Right renal pelvis (tissue), 4 donors: ENCODE data around the gene ZNF513. TPM values are rescaled to one million over a fixed set of nuclear protein-coding genes. Genes with fewer than 3 reads are reported as not detected.
"Not testable (repeated sequence)": the region's sequence is repeated elsewhere in the genome, so short reads cannot be mapped to it uniquely, and the experiment has no call there.

Experiments used
- DNase-seq, 4 donors: peaks; one replicate each; pipeline ENCODE4 v3.0.0-alpha.2; 2013; ENCODE audit warnings: low read depth in 4 of 4, low spot score in 3 of 4, missing footprints in 1 of 4
- polyA plus RNA-seq, 4 donors: library from polyadenylated mRNA; unstranded; fragments of 120-200 nt; gene quantifications; one replicate each; pipeline ENCODE4 v1.2.1, GENCODE V29; 2013; ENCODE audit not compliant: insufficient read length in 4 of 4

Gene ZNF513
- polyA plus RNA-seq, 4 donors = 16.7 to 25.9 (median 18.4) TPM

- DNase-seq = no peak
Observed at GRCh38 chr2:27362678-27363420, 17.7 kb downstream of the ZNF513 start.

GRCh38 chr2:27356382-27357181 is 24.0 kb downstream of the ZNF513 start, which contains the start of gene GTF3C2:
Gene GTF3C2, minus strand, starts transcription at chr2:27356764. Its CDS starts 13,210 bp downstream, at chr2:27343554.
- peak; percentile 94 to 97 (median 96) for DNase-seq

GRCh38 chr2:27356056-27356381 is 24.5 kb downstream of the ZNF513 start:
- DNase-seq = peak in 1 of 4 donors; percentile 28

- DNase-seq = no peak
Observed at GRCh38 chr2:27354597-27354927, 26.0 kb downstream of the ZNF513 start.

- no peak for DNase-seq
Observed at GRCh38 chr2:27353762-27354596, 26.6 kb downstream of the ZNF513 start.

GRCh38 chr2:27353386-27353761 is 27.2 kb downstream of the ZNF513 start:
- DNase-seq = not testable (repeated sequence)

GRCh38 chr2:27351802-27352598 is 28.5 kb downstream of the ZNF513 start:
- DNase-seq = no peak

- DNase-seq = no peak
Observed at GRCh38 chr2:27350106-27350693, 30.3 kb downstream of the ZNF513 start.

GRCh38 chr2:27347641-27348040 is 32.9 kb downstream of the ZNF513 start:
- DNase-seq = no peak

GRCh38 chr2:27336173-27336572 is 44.4 kb downstream of the ZNF513 start:
- DNase-seq = no peak

GRCh38 chr2:27335311-27335710 is 45.2 kb downstream of the ZNF513 start:
- DNase-seq = no peak

Other genes starting within 250 kb of the ZNF513 start
- gene PREB, start 246.1 kb downstream of the ZNF513 start, polyA plus RNA-seq = 10 to 100 TPM; 46.4 to 56.9 (median 51.4) TPM
- gene PRR30, start 241.3 kb downstream of the ZNF513 start, polyA plus RNA-seq = under 1 TPM in 1 of 4 donors, not detected in 3; 0.04 TPM
- under 1 TPM; 0.46 to 0.79 (median 0.59) TPM for gene TCF23, start 231.7 kb downstream of the ZNF513 start, polyA plus RNA-seq
- 100 to 1,000 TPM; 157 to 190 (median 171) TPM for gene ATRAID, start 168.7 kb downstream of the ZNF513 start, polyA plus RNA-seq
- 10 to 100 TPM; 31.5 to 39.6 (median 37.7) TPM for gene SLC5A6, start 168.5 kb downstream of the ZNF513 start, polyA plus RNA-seq
- 10 to 100 TPM; 36.0 to 47.7 (median 42.1) TPM for gene CAD, start 163.4 kb downstream of the ZNF513 start, polyA plus RNA-seq
- 1 to 10 TPM; 5.1 to 7.8 (median 7.6) TPM for gene SLC30A3, start 117.7 kb downstream of the ZNF513 start, polyA plus RNA-seq
- 1 to 10 TPM in 2 of 4 donors, under 1 TPM in 2; 0.55 to 1.1 (median 0.88) TPM for gene DNAJC5G, start 105.3 kb downstream of the ZNF513 start, polyA plus RNA-seq
- 1 to 10 TPM; 3.5 to 6.3 (median 4.6) TPM for gene TRIM54, start 98.3 kb downstream of the ZNF513 start, polyA plus RNA-seq
- gene UCN, start 72.3 kb downstream of the ZNF513 start, polyA plus RNA-seq = 1 to 10 TPM in 2 of 4 donors, under 1 TPM in 2; 0.39 to 1.1 (median 0.80) TPM
- 10 to 100 TPM; 76.0 to 86.2 (median 78.0) TPM for gene MPV17, start 57.6 kb downstream of the ZNF513 start, polyA plus RNA-seq
- gene GTF3C2, start 24.0 kb downstream of the ZNF513 start, polyA plus RNA-seq = 10 to 100 TPM; 62.8 to 77.1 (median 72.7) TPM
- gene EIF2B4, start 10.4 kb downstream of the ZNF513 start, polyA plus RNA-seq = 10 to 100 TPM; 48.2 to 54.5 (median 52.9) TPM
- 100 to 1,000 TPM; 102 to 128 (median 108) TPM for gene SNX17, start 10.1 kb downstream of the ZNF513 start, polyA plus RNA-seq
- 10 to 100 TPM; 92.4 to 98.5 (median 94.7) TPM for gene PPM1G, start 28.9 kb upstream of the ZNF513 start, polyA plus RNA-seq
- gene NRBP1, start 47.9 kb upstream of the ZNF513 start, polyA plus RNA-seq = 100 to 1,000 TPM; 123 to 138 (median 132) TPM
- 1 to 10 TPM; 6.1 to 8.5 (median 7.1) TPM for gene KRTCAP3, start 61.6 kb upstream of the ZNF513 start, polyA plus RNA-seq
- 10 to 100 TPM; 41.1 to 48.0 (median 41.4) TPM for gene IFT172, start 109.0 kb upstream of the ZNF513 start, polyA plus RNA-seq
- 1 to 10 TPM; 7.3 to 9.1 (median 8.6) TPM for gene FNDC4, start 114.5 kb upstream of the ZNF513 start, polyA plus RNA-seq
- gene GCKR, start 116.1 kb upstream of the ZNF513 start, polyA plus RNA-seq = under 1 TPM in 2 of 4 donors, not detected in 2; 0.16 to 0.39 TPM
- 10 to 100 TPM; 67.0 to 84.2 (median 80.5) TPM for gene ZNF512, start 202.3 kb upstream of the ZNF513 start, polyA plus RNA-seq
- 10 to 100 TPM; 11.2 to 14.5 (median 13.6) TPM for gene CCDC121, start 248.3 kb upstream of the ZNF513 start, polyA plus RNA-seq
- 10 to 100 TPM; 58.1 to 68.6 (median 64.6) TPM for gene GPN1, start 248.3 kb upstream of the ZNF513 start, polyA plus RNA-seq